SU-DHL-6 (cell line): ENCODE data around the gene MCF2L2.

Experiments
- EZH2phosphoT487 ChIP-seq: fragments of 200-600 bp; sonication (generic), shearing (Covaris generic); conservative IDR thresholded peaks from 2 replicates; pipeline ENCODE4 v1.6.1; 2018; ENCODE audit warnings: mild to moderate bottlenecking, antibody characterized with exemption, low read length, moderate library complexity, mixed read lengths
- TF ChIP-seq, protein P1 (sequence below): fragments of 200-600 bp; sonication (generic); IDR thresholded peaks from one replicate; pipeline ENCODE4 v1.5.1; 2017; ENCODE audit warnings: antibody characterized with exemption, mild to moderate bottlenecking, low read length, moderate library complexity; ENCODE audit not compliant: insufficient read depth, poor library complexity, severe bottlenecking

DNA sequence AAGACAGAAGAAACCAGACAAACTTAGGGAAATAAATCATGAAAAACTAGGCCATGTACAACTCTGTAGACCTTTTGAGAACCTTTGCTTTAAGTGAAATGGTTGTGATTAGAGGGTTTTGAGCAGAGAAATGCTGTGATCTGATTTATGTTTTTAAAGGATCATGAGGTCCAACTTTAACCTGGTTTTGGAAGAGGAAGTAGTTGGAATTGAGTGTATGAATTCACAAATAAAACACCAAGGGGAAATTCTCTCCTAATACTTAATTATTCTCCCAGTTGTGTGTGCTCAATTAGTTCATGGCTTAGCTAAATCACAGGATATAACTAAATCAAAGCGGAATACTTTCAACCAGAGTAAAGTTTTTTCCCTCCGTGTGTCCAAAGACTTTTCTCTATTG is 45.5 kb upstream of the MCF2L2 start:
- TF ChIP-seq, protein P1, sequence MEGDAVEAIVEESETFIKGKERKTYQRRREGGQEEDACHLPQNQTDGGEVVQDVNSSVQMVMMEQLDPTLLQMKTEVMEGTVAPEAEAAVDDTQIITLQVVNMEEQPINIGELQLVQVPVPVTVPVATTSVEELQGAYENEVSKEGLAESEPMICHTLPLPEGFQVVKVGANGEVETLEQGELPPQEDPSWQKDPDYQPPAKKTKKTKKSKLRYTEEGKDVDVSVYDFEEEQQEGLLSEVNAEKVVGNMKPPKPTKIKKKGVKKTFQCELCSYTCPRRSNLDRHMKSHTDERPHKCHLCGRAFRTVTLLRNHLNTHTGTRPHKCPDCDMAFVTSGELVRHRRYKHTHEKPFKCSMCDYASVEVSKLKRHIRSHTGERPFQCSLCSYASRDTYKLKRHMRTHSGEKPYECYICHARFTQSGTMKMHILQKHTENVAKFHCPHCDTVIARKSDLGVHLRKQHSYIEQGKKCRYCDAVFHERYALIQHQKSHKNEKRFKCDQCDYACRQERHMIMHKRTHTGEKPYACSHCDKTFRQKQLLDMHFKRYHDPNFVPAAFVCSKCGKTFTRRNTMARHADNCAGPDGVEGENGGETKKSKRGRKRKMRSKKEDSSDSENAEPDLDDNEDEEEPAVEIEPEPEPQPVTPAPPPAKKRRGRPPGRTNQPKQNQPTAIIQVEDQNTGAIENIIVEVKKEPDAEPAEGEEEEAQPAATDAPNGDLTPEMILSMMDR: no peak
- TF ChIP-seq EZH2phosphoT487: no peak
